GM12878 (cell line): ENCODE measurements around the gene INSC. TPM values are rescaled to one million over a fixed set of nuclear protein-coding genes. Genes with fewer than 3 reads are reported as not detected.

Experiments used
- ATAC-seq: fragments of 200-7000 bp; cut with Tn5 transposase; 3 replicates; pipeline ENCODE4 v1.9.1; 2020; ENCODE audit warnings: mild to moderate bottlenecking, moderate library complexity
- BruUV-seq: library from RNA; stranded (reverse); fragments of 400-500 nt; replicated peaks from 2 replicates; lab custom pipeline; 2021; lab: Mats Ljungman, UMichigan
- CTCF ChIA-PET: fragments of 300-600 bp; sonication (Branson Sonifier 250); formaldehyde crosslinking; extraction: SDS; loops from one replicate; lab custom pipeline; 2021; ENCODE audit warnings: inconsistent platforms; lab: Yijun Ruan, JAX
- POLR2A ChIA-PET: fragments of 350-600 bp; formaldehyde crosslinking; extraction: SDS; loops from one replicate; lab custom pipeline; 2021; ENCODE audit warnings: inconsistent platforms; lab: Charles Lee
- RAD21 ChIA-PET: fragments of 300-600 bp; sonication (Branson Sonifier 250); formaldehyde crosslinking; loops from one replicate; lab custom pipeline; 2023; ENCODE audit warnings: antibody characterized with exemption; ENCODE audit not compliant: unreplicated experiment; lab: Charles Lee
- SMC1A ChIA-PET: fragments of 300-600 bp; sonication (Branson Sonifier 250); formaldehyde crosslinking; loops from one replicate; lab custom pipeline; 2023; ENCODE audit not compliant: unreplicated experiment, uncharacterized antibody; lab: Charles Lee
- DNase-seq: peaks from one replicate; pipeline ENCODE4 v3.0.0-alpha.2; 2011; ENCODE audit warnings: low read depth, low spot score
- FAIRE-seq: peaks from 3 replicates; lab custom pipeline; 2011; peaks lifted over from hg19 to GRCh38; lab: Jason Lieb, UNC
- H2AFZ ChIP-seq: 2 replicates; pipeline ENCODE4 v1.6.0; 2011; ENCODE audit warnings: low read depth, low read length, control low read depth; ENCODE audit not compliant: control insufficient read depth
- H3K27ac ChIP-seq: 2 replicates; pipeline ENCODE4 v1.5.1; 2011; ENCODE audit warnings: control low read depth; ENCODE audit not compliant: control insufficient read depth, insufficient read depth
- H3K27me3 ChIP-seq, 2 experiments: replicated peaks in 1 of 2; 2 replicates each; pipeline versions ENCODE4 v1.6.0 to v1.6.1; 2011; ENCODE audit warnings: low read length in 1 of 2; ENCODE audit not compliant: control insufficient read depth in 2 of 2, insufficient read depth in 2 of 2
- H3K36me3 ChIP-seq, 2 experiments: 2 replicates each; pipeline ENCODE4 v1.5.1; 2011; ENCODE audit warnings: low read length in 1 of 2; ENCODE audit not compliant: control insufficient read depth in 2 of 2, insufficient read depth in 2 of 2
- H3K4me1 ChIP-seq: 2 replicates; pipeline ENCODE4 v1.6.1; 2011; ENCODE audit warnings: mild to moderate bottlenecking, low read length, moderate library complexity, mixed read lengths; ENCODE audit not compliant: control insufficient read depth, insufficient read depth
- H3K4me2 ChIP-seq: 2 replicates; pipeline ENCODE4 v1.6.0; 2011; ENCODE audit warnings: control low read depth; ENCODE audit not compliant: control insufficient read depth, insufficient read depth
- H3K4me3 ChIP-seq: fragments of 200-600 bp; sonication (generic); 2 replicates; pipeline ENCODE4 v1.5.1; 2016
- H3K79me2 ChIP-seq: 2 replicates; pipeline ENCODE4 v1.6.0; 2011; ENCODE audit warnings: low read length; ENCODE audit not compliant: control insufficient read depth, insufficient read depth
- H3K9ac ChIP-seq: 2 replicates; pipeline ENCODE4 v1.8.0; 2011; ENCODE audit warnings: low read length, control low read depth, mixed read lengths; ENCODE audit not compliant: control insufficient read depth, insufficient read depth
- H3K9me3 ChIP-seq: replicated peaks from 3 replicates; pipeline ENCODE4 v1.5.1; 2011; ENCODE audit warnings: mild to moderate bottlenecking, low read length; ENCODE audit not compliant: control insufficient read depth, insufficient read depth
- H4K20me1 ChIP-seq: 2 replicates; pipeline ENCODE4 v1.6.0; 2011; ENCODE audit not compliant: control insufficient read depth, insufficient read depth
- MXI1 ChIP-seq: fragments of 150-350 bp; IDR thresholded peaks from 2 replicates; pipeline ENCODE4 v1.6.1; 2011; ENCODE audit warnings: low read depth, mild to moderate bottlenecking, inconsistent platforms, low read length, improper control_type of control experiment
- STAT1 ChIP-seq: fragments of 450-650 bp; conservative IDR thresholded peaks from 2 replicates; pipeline ENCODE4 v1.6.1; 2014; ENCODE audit warnings: antibody characterized with exemption, mild to moderate bottlenecking
- TCF3 ChIP-seq: IDR thresholded peaks from 2 replicates; pipeline ENCODE4 v1.6.1; 2012; ENCODE audit warnings: low read depth, mild to moderate bottlenecking, low read length, borderline replicate concordance; ENCODE audit not compliant: insufficient read depth
- WGBS: methylation state at CpG from one replicate; pipeline ENCODE4 v1.1.6; 2016; ENCODE audit warnings: low lambda C conversion rate; ENCODE audit not compliant: insufficient replicate concordance, insufficient coverage; ENCODE audit errors: missing lambda C conversion rate; 5-methylcytosine and 5-hydroxymethylcytosine counted together
- in situ Hi-C: fragments of 300-500 bp; cut with MboI; formaldehyde crosslinking; loops from 9 replicates; pipeline ENCODE4 v1.14.3; 2018; ENCODE audit warnings: mixed read lengths
- intact Hi-C: fragments of 100-400 bp; cut with micrococcal nuclease; formaldehyde crosslinking; loops from one replicate; pipeline ENCODE4 v1.14.2; 2022; ENCODE audit not compliant: unreplicated experiment
- polyA plus RNA-seq, 11 experiments: library from polyadenylated mRNA; depleted of rRNA in 4 of 11; unstranded in 6 of 11; stranded (reverse) in 5 of 11; fragments of >200 nt; fragmentation: Nextera tagmentation in 4 of 11; fragmentation: Illumina TruSeq in 1 of 11; extraction: Ambion mirVana in 4 of 11; extraction: Trizol in 1 of 11; gene quantifications; 1 replicate in 1 of 11; 2 replicates in 10 of 11; pipeline versions ENCODE4 v1.2.1 to v1.2.3, GENCODE V29; 2011 to 2016; ENCODE audit warnings: inconsistent platforms in 2 of 11, missing spikeins in 2 of 11, low read depth in 1 of 11
- total RNA-seq, 4 experiments: library from RNA; depleted of rRNA in 3 of 4; stranded (reverse); fragments of >200 nt in 3 of 4; fragmentation: Illumina TruSeq in 1 of 4; extraction: Trizol in 1 of 4; gene quantifications; 2 replicates each; pipeline versions ENCODE4 v1.2.1 to v1.2.3, GENCODE V29; 2013 to 2021

Gene INSC
- total and polyA plus RNA-seq, 10 of the 15 experiments (the other 5 are each of a cell fraction or from before 2014, with no cell fraction given): 0.13 to 0.33 TPM; not detected in 8

- no TSS peak for BruUV-seq
- Histone ChIP-seq H3K9ac (no peak overlapping the region), H3K27me3 (no peaks in the 10 kb centered on the region), H3K79me2 (no peaks in the 10 kb centered on the region), H3K27ac (no peak overlapping the region), H3K36me3 (no peaks in the 10 kb centered on the region), H3K4me3 (no peak overlapping the region), H3K9me3 (no peaks in the 10 kb centered on the region; the same call in 2 of the 3 replicates), H2AFZ (no peak overlapping the region), H3K4me2 (no peak overlapping the region), H4K20me1 (no peaks in the 10 kb centered on the region), H3K4me1 (no peaks in the 10 kb centered on the region)
- CTCF ChIA-PET: interaction anchor here (0.8 to 2.3 kb wide), 3 partner anchors 11 to 48 kb away, joined by 3 to 6 read pairs (median 3); no protein-coding TSS in a partner anchor
- RAD21 ChIA-PET: interaction anchor here (0.9 to 1.2 kb wide), 2 partner anchors 11 to 47 kb away, joined by 3 read pairs; no protein-coding TSS in a partner anchor
- 22% methylated on average over 4 of the region's 4 CpGs for WGBS
- ATAC-seq (no peak), DNase-seq (no peak), FAIRE-seq (no peak)
- POLR2A ChIA-PET: no interaction called here
- SMC1A ChIA-PET: interaction anchor here (1.4 kb wide), 1 partner anchor 9 kb away, joined by 4 read pairs; no protein-coding TSS in a partner anchor
- intact Hi-C loops: no loop called here
- TF ChIP-seq MXI1: no peak
- in situ Hi-C loops: no loop called here
Measured at GRCh38 chr11:15148169-15148568, 33.4 kb downstream of the INSC start.

GRCh38 chr11:15149050-15149449 lies 34.3 kb downstream of the INSC start:
- CTCF ChIA-PET: interaction anchor here (1.3 kb wide), 1 partner anchor 10 kb away, joined by 3 read pairs; no protein-coding TSS in a partner anchor
- H4K20me1 ChIP-seq: no peaks in the 10 kb centered on the region
- RAD21 ChIA-PET: no interaction called here
- TF ChIP-seq TCF3: no peak
- no peak for TF ChIP-seq STAT1
- H3K4me1 ChIP-seq: no peaks in the 10 kb centered on the region
- H3K9ac ChIP-seq: no peak overlapping the region
- DNase-seq (no peak), ATAC-seq (no peak), FAIRE-seq (no peak)
- no peaks in the 10 kb centered on the region for H3K27me3 ChIP-seq
- 51% methylated on average over 10 of the region's 10 CpGs for WGBS
- intact Hi-C loops: no loop called here
- no peak overlapping the region for H3K4me3 ChIP-seq
- in situ Hi-C loops: no loop called here
- POLR2A ChIA-PET: no interaction called here
- H3K27ac ChIP-seq: no peak overlapping the region
- H2AFZ ChIP-seq: no peak overlapping the region
- no peaks in the 10 kb centered on the region for H3K36me3 ChIP-seq
- no peaks in the 10 kb centered on the region for H3K9me3 ChIP-seq
- no TSS peak for BruUV-seq
- SMC1A ChIA-PET: no interaction called here
- no peaks in the 10 kb centered on the region for H3K79me2 ChIP-seq
- no peak overlapping the region for H3K4me2 ChIP-seq
